ENCODE measurements around the gene NPAS3. TPM values are rescaled to one million over a fixed set of nuclear protein-coding genes. Genes with fewer than 3 reads are reported as not detected.

The NPAS3 gene
- total and polyA plus RNA-seq, 2 of the 8 experiments (the other 6 are each of a cell fraction or from before 2014, with no cell fraction given) = 0.11 to 0.60 TPM

DNA sequence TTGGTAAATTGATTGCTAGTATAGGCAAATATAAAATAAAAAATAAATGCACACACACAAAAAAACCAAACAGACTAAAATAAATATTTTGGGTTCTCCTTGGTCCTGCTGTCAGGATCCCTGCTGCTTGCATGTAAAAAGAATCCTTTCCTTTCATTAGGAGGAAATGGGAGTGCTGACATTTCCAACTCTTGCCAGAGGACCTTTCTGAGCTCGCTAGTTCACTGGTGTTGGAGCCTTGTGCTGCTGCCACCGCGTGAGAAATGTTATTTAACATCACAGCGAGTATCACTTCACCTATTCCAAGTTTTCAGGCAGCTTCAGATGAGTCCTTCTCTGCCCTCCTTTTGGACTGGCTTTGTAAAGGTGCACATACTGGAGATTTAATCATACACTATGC is 358.9 kb downstream of the NPAS3 start:
- no peaks in the 10 kb centered on the region for H3K79me1 ChIP-seq (ENCODE audit: low read depth, low read length)
- H3K23ac ChIP-seq (ENCODE audit: insufficient read length) = no peak overlapping the region
- no peak overlapping the region for H3K9ac ChIP-seq (replicated peaks in 1 of 4; ENCODE audit: extremely low read depth in 1 of 4, low read depth in 3 of 4, low read length in 3 of 4)
- H2BK15ac ChIP-seq (ENCODE audit: low read length) = no peak overlapping the region
- ChIA-PET POLR2A (ENCODE audit: partially characterized antibody) (no interaction called here), CTCF (ENCODE audit: partially characterized antibody) (interaction anchor here (1.0 kb wide), 1 partner anchor 11 kb away, joined by 3 read pairs; no protein-coding TSS in a partner anchor)
- 44% methylated on average over 4 of the region's 4 CpGs; no CpG with 5 or more reads in 1 of the 2 experiments for WGBS, 2 experiments (ENCODE audit: extremely low coverage in 1 of 2, insufficient coverage in 1 of 2, insufficient read length in 1 of 2, insufficient replicate concordance in 2 of 2, low coverage in 1 of 2, low lambda C conversion rate in 2 of 2, missing lambda C conversion rate in 1 of 2)
- no peak overlapping the region for H2BK20ac ChIP-seq (ENCODE audit: low read length)
- no peak overlapping the region for H2BK12ac ChIP-seq (ENCODE audit: low read depth, low read length)
- H2AK5ac ChIP-seq (ENCODE audit: low read depth, low read length) = no peak overlapping the region
- no peak overlapping the region for H3K27ac ChIP-seq (ENCODE audit: low read depth, low read length)
- no peak overlapping the region for H3K4me3 ChIP-seq (ENCODE audit: extremely low read depth in 1 of 4, insufficient read depth in 2 of 4, low read depth in 3 of 4, low read length in 4 of 4)
- no peaks in the 10 kb centered on the region for H3K79me2 ChIP-seq (ENCODE audit: control insufficient read depth in 1 of 2, insufficient read depth in 2 of 2, low read length in 2 of 2)
- no peak overlapping the region for H3K14ac ChIP-seq (ENCODE audit: insufficient read length)
- no peak overlapping the region for H4K5ac ChIP-seq (ENCODE audit: insufficient read length, low read depth, low read length)
- H3K23me2 ChIP-seq (ENCODE audit: low read depth, low read length) = no peaks in the 10 kb centered on the region
- no peaks in the 10 kb centered on the region for H4K20me1 ChIP-seq (replicated peaks in 1 of 2; ENCODE audit: control insufficient read depth in 1 of 2, insufficient read depth in 2 of 2, low read length in 2 of 2)
- H3K36me3 ChIP-seq (ENCODE audit: control insufficient read depth in 2 of 4, insufficient read depth in 4 of 4, low read length in 3 of 4) = no peaks in the 10 kb centered on the region
- H3K4me1 ChIP-seq (replicated peaks in 1 of 4; ENCODE audit: control insufficient read depth in 3 of 4, insufficient read depth in 4 of 4, low read length in 3 of 4) = peaks cover 0 to 3% (median 0%) of the 10 kb centered on the region in 4 experiments; a peak in 3 of 7 replicates
- H2AFZ ChIP-seq (ENCODE audit: low read length) = no peak overlapping the region
- no peak overlapping the region for H3K18ac ChIP-seq (ENCODE audit: extremely low read depth, low read length)
- FAIRE-seq (peak; percentile 60), DNase-seq (ENCODE audit: low read depth in 1 of 2, low spot score in 2 of 2) (no peak)
- no peak overlapping the region for H3K4ac ChIP-seq (replicated peaks; ENCODE audit: insufficient read length, low read depth, low read length)
- no peak overlapping the region for H4K8ac ChIP-seq (ENCODE audit: extremely low read depth, insufficient read depth, low read length)
- H3K9me3 ChIP-seq (ENCODE audit: insufficient read depth in 2 of 2, low read depth in 1 of 2, low read length in 1 of 2) = no peaks in the 10 kb centered on the region; a peak in 1 of 4 replicates
- no peak overlapping the region for H3K56ac ChIP-seq (replicated peaks; ENCODE audit: insufficient read length, low read depth, low read length)
- no peak overlapping the region for H3K4me2 ChIP-seq (ENCODE audit: insufficient read depth in 1 of 2, low read depth in 2 of 2, low read length in 2 of 2)
- H2BK120ac ChIP-seq (replicated peaks; ENCODE audit: low read depth, low read length) = no peak overlapping the region
- no peak overlapping the region for H2BK5ac ChIP-seq (ENCODE audit: low read depth, low read length)
- no peaks in the 10 kb centered on the region for H3K27me3 ChIP-seq (replicated peaks in 1 of 4; ENCODE audit: control insufficient read depth in 3 of 4, extremely low read depth in 1 of 4, insufficient read depth in 3 of 4, low read length in 3 of 4)
- no peak overlapping the region for H4K91ac ChIP-seq (replicated peaks; ENCODE audit: insufficient read length, low read length)
- no peak for TF ChIP-seq KDM1A (IDR thresholded peaks at IDR 0.05; ENCODE audit: borderline replicate concordance, low read length)
- TF ChIP-seq GABPA (IDR thresholded peaks at IDR 0.05; ENCODE audit: borderline replicate concordance, insufficient read depth, low read length) = no peak
- TF ChIP-seq, protein P1, sequence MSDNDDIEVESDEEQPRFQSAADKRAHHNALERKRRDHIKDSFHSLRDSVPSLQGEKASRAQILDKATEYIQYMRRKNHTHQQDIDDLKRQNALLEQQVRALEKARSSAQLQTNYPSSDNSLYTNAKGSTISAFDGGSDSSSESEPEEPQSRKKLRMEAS (IDR thresholded peaks at IDR 0.05) = no peak
- TF ChIP-seq KDM4A (IDR thresholded peaks at IDR 0.05; ENCODE audit: low read depth, low read length, severe bottlenecking) = no peak
- TF ChIP-seq TBP (IDR thresholded peaks at IDR 0.05; ENCODE audit: low read depth, low read length) = no peak
- no peak for TF ChIP-seq HDAC2 (IDR thresholded peaks at IDR 0.05; ENCODE audit: borderline replicate concordance in 1 of 2, low read depth in 2 of 2, low read length in 2 of 2)

All from H1 (cell line).